Fibroblast of pulmonary artery (primary cell): ENCODE measurements around the gene HYDIN.

Experiments
- DNase-seq: peaks from one replicate; pipeline ENCODE4 v3.0.0-alpha.2; 2010; ENCODE audit warnings: low read depth
- H3K4me3 ChIP-seq: replicated peaks from 2 replicates; pipeline ENCODE4 v1.5.1; 2011; ENCODE audit warnings: low read depth, mild to moderate bottlenecking, control low read depth, low read length, moderate library complexity
- TF ChIP-seq, protein P1 (sequence below): IDR thresholded peaks from 2 replicates; pipeline ENCODE4 v1.5.1; 2011; ENCODE audit warnings: mild to moderate bottlenecking, control low read depth, low read length, inconsistent platforms; ENCODE audit errors: missing control alignments

The HYDIN gene

DNA sequence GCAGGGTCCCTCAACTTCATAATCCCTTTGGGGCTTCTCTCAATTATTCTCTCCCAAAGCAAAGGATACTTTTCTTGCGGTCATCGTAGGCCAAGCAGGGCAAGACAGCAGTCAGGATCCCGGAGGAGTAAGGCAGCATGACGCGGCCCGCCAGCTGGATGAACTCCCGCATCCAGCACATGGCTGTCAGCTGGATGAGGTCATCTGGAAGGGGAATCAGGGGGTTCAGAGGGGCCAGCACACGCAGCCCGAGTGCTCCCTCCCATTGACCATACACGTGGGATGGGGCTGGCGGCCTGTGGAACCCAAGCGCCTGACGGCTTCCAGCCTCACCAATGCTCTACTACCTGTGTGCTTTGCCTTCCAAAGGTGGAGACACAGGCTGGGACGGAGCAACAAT, 448.7 kb downstream of the HYDIN start:
- H3K4me3 ChIP-seq: no peak overlapping the region
- TF ChIP-seq, protein P1, sequence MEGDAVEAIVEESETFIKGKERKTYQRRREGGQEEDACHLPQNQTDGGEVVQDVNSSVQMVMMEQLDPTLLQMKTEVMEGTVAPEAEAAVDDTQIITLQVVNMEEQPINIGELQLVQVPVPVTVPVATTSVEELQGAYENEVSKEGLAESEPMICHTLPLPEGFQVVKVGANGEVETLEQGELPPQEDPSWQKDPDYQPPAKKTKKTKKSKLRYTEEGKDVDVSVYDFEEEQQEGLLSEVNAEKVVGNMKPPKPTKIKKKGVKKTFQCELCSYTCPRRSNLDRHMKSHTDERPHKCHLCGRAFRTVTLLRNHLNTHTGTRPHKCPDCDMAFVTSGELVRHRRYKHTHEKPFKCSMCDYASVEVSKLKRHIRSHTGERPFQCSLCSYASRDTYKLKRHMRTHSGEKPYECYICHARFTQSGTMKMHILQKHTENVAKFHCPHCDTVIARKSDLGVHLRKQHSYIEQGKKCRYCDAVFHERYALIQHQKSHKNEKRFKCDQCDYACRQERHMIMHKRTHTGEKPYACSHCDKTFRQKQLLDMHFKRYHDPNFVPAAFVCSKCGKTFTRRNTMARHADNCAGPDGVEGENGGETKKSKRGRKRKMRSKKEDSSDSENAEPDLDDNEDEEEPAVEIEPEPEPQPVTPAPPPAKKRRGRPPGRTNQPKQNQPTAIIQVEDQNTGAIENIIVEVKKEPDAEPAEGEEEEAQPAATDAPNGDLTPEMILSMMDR: no peak
- DNase-seq: no peak

DNA sequence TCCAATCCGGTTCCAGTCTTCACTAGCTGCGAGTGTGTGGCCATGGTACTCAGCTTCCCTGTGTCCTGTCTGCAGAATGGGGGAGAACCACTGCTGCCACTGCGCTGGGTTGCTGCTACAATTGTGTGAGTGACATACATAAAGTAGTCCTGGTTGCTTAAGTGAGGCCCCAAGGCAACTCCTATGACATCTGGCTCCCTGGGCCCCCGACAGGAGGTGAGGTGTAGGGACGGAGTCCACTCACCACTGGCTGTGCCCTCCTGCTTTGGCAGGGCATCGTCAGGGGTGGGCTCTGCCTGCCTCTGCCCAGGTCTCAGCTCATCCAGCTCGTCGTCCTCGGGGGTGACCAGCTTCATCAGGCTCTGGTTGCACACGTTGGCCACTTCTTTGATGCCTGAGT, 450.0 kb downstream of the HYDIN start:
- TF ChIP-seq, protein P1: no peak
- no peak overlapping the region for H3K4me3 ChIP-seq
- DNase-seq: no peak

DNA sequence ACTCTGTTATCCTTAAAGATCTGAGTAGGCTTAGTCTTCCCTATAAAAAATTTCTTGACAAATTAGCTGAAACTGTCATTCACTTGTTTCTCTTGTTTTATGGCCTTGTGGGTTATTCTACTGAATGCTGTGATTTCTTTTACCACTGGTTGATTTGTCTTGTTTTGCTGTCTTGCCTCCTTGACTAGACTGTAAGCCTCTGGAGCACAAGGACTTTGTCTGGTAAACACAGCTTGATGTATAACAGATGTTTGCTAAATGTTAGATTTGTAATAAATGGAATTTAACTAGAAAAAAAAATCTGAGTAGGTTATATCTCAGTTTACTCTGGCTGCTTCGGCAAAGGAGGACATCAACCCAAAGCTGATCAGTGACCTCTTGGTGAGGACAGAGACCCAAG, 451.2 kb downstream of the HYDIN start:
- no peak for DNase-seq
- no peak overlapping the region for H3K4me3 ChIP-seq
- TF ChIP-seq, protein P1: no peak

DNA sequence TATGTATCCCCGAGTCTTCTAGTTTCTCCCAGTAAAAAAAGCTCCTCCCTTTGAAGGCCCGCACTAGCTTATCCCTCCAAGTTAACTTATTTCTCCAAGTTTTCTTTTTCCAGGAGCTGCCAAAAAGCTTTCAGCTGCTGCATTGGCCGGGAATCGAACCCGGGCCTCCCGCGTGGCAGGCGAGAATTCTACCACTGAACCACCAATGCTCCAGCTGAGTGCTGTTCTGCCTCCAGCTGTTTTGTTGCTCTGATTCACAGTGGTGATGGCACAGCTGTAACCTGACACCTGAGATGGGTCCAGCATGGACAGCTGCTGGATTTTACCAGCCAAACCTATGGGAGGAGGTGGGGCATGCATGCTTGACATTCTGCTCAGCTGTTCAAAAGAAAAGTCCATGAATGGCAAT, 451.6 kb downstream of the HYDIN start:
- peak; percentile 88 for DNase-seq
- no peak overlapping the region for H3K4me3 ChIP-seq
- TF ChIP-seq, protein P1: no peak

DNA sequence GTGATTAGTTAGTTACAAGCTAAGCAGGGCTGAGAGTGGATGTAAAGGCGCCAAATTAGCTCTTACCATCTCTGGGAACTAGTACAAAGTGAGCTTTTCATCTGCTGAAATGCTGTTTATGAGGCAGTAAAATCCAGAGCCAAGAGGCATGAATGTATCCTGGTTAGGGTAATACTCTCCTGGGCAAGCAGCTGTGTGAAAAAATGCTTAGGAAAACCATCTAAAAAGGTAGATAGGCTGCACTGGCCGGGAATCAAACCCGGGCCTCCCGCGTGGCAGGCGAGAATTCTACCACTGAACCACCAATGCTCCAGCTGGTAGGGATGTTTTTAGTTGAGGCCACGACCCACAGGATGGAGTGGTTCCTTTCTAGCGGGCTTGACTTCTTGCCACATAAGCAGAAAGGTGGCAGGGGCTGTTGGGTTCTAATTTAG, 452.5 kb downstream of the HYDIN start:
- no peak for DNase-seq
- H3K4me3 ChIP-seq: no peak overlapping the region
- TF ChIP-seq, protein P1: no peak

DNA sequence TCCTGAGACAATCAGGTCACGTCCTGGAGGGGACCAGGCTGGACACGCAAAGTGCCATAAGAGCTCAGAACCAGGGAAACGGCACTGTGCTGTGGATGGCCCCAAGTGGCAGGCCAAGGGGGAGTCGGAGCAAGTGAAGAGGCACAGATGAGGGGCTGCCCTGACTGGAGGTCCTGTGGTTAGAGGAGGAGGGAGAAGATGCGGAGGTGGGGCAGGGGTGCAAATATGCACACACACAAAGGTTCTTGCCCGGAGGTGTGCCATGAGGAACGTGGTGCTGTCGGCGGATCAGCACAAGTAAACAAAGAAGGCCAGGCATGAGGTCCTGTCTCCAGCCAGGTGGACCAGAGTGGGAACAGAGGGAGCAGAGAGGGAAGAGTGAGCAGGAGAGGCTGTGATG, 453.0 kb downstream of the HYDIN start:
- H3K4me3 ChIP-seq: no peak overlapping the region
- no peak for DNase-seq
- TF ChIP-seq, protein P1: no peak

DNA sequence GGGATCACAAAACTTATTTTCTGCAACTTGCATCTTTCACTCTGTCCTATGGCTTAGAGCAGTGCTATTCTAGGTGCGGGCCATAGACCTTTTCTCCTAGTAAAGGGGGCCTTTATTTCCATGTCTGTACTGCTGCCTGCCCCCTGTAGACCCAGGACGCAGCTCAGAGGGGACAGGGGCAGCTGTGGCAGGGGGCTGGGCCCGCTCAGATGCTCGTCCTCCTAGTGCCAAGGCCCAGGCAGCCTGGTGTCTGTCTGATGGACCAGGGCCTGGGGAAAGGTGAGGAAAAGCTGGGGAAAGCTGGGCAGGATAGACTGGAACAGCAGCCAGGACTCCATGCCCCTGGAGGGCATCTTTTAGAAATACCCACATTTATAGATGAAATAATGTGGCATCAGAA, 455.1 kb downstream of the HYDIN start:
- TF ChIP-seq, protein P1: no peak
- no peak for DNase-seq
- H3K4me3 ChIP-seq: no peak overlapping the region
